A549 (cell line): Measurements from ENCODE around the gene KCNB1. TPM values are rescaled to one million over a fixed set of nuclear protein-coding genes. Genes with fewer than 3 reads are reported as not detected.

Source experiments
- ATAC-seq, 2 experiments: fragments of 200-7000 bp in 1 of 2; fragments of >200 bp in 1 of 2; cut with Nextera tagmentation in 1 of 2; cut with Tn5 transposase in 1 of 2; 3 replicates each; pipeline versions ENCODE4 v1.8.0 to v1.9.1; 2018 to 2020; ENCODE audit warnings: mild to moderate bottlenecking in 1 of 2, moderate library complexity in 1 of 2
- CTCF ChIA-PET: fragments of 300-600 bp; sonication (Branson Sonifier 250); formaldehyde crosslinking; extraction: SDS; loops from one replicate; lab custom pipeline; 2021; ENCODE audit warnings: antibody characterized with exemption, inconsistent platforms; lab: Yijun Ruan, JAX
- POLR2A ChIA-PET: fragments of 350-600 bp; formaldehyde crosslinking; extraction: SDS; loops from one replicate; lab custom pipeline; 2021; ENCODE audit warnings: antibody characterized with exemption, inconsistent platforms; lab: Yijun Ruan, JAX
- DNase-seq, 2 experiments: peaks; one replicate each; pipeline versions ENCODE4 v3.0.0 to v3.0.0-alpha.2; 2011 to 2016; ENCODE audit warnings: low read depth in 1 of 2, low spot score in 1 of 2
- FAIRE-seq: peaks from 2 replicates; lab custom pipeline; 2011; peaks lifted over from hg19 to GRCh38; lab: Jason Lieb, UNC
- H3K27ac ChIP-seq, 2 experiments: fragments of >200 bp; sonication (Bioruptor Twin); formaldehyde crosslinking; 3 replicates each; pipeline ENCODE4 v1.5.1; 2016 to 2017
- H3K4me1 ChIP-seq: fragments of >200 bp; sonication (Bioruptor Twin); formaldehyde crosslinking; 3 replicates; pipeline ENCODE4 v1.6.1; 2016
- H3K4me2 ChIP-seq: fragments of >200 bp; sonication (Bioruptor Twin); formaldehyde crosslinking; 3 replicates; pipeline ENCODE4 v1.6.1; 2016
- H3K4me3 ChIP-seq: fragments of >200 bp; sonication (Bioruptor Twin); formaldehyde crosslinking; 3 replicates; pipeline ENCODE4 v1.5.1; 2016
- H3K9me3 ChIP-seq: fragments of >200 bp; sonication (Bioruptor Twin); formaldehyde crosslinking; 3 replicates; pipeline ENCODE4 v1.6.1; 2016
- BCL3 ChIP-seq: fragments of >200 bp; sonication (Bioruptor Twin); formaldehyde crosslinking; IDR thresholded peaks from 3 replicates; pipeline ENCODE4 v1.6.1; 2016
- BHLHE40 ChIP-seq: IDR thresholded peaks from 2 replicates; pipeline ENCODE4 v1.6.1; 2012; ENCODE audit warnings: low read depth, low read length, inconsistent platforms
- CBX2 ChIP-seq: fragments of 200-600 bp; sonication (generic); IDR thresholded peaks from 2 replicates; pipeline ENCODE4 v1.6.1; 2016; ENCODE audit warnings: low read depth, mild to moderate bottlenecking, borderline replicate concordance
- CHD4 ChIP-seq: fragments of 200-600 bp; sonication (generic); IDR thresholded peaks from 2 replicates; pipeline ENCODE4 v1.6.1; 2016; ENCODE audit warnings: antibody characterized with exemption, mild to moderate bottlenecking, borderline replicate concordance
- FOXS1 ChIP-seq: fragments of 250-450 bp; sonication (Bioruptor Pico); IDR thresholded peaks from 2 replicates; pipeline ENCODE4 v1.5.0; 2020; ENCODE audit warnings: mild to moderate bottlenecking, moderate library complexity
- HEYL ChIP-seq: fragments of 250-450 bp; sonication (Bioruptor Pico); IDR thresholded peaks from 2 replicates; pipeline ENCODE4 v1.8.0; 2021; ENCODE audit warnings: mild to moderate bottlenecking, moderate library complexity
- HOXB13 ChIP-seq: fragments of 250-450 bp; sonication (Bioruptor Pico); IDR thresholded peaks from 2 replicates; pipeline ENCODE4 v1.5.0; 2020; ENCODE audit warnings: low read depth, mild to moderate bottlenecking, moderate library complexity
- HOXB5 ChIP-seq: fragments of 250-450 bp; sonication (Bioruptor Pico); IDR thresholded peaks from 2 replicates; pipeline ENCODE4 v1.5.0; 2020; ENCODE audit warnings: mild to moderate bottlenecking, moderate library complexity
- JUN ChIP-seq, 2 experiments: fragments of >200 bp; sonication (Bioruptor Twin); formaldehyde crosslinking; IDR thresholded peaks; 2 replicates in 1 of 2; 3 replicates in 1 of 2; pipeline ENCODE4 v1.6.1; 2016 to 2017
- MYC ChIP-seq: IDR thresholded peaks from 2 replicates; pipeline ENCODE4 v1.6.1; 2012; ENCODE audit warnings: mild to moderate bottlenecking, inconsistent platforms, low read length, improper control_type of control experiment, borderline replicate concordance
- NFE2L2 ChIP-seq: fragments of 150-350 bp; conservative IDR thresholded peaks from 2 replicates; pipeline ENCODE4 v1.6.1; 2014; ENCODE audit warnings: low read length
- PBX3 ChIP-seq: IDR thresholded peaks from 2 replicates; pipeline ENCODE4 v1.6.1; 2012
- PHF8 ChIP-seq: fragments of 200-600 bp; sonication (generic); IDR thresholded peaks from 2 replicates; pipeline ENCODE4 v1.6.1; 2016; ENCODE audit warnings: low read depth, mild to moderate bottlenecking, antibody characterized with exemption, moderate library complexity, borderline replicate concordance
- POLR2AphosphoS2 ChIP-seq: conservative IDR thresholded peaks from 2 replicates; pipeline ENCODE4 v1.6.1; 2012; ENCODE audit warnings: low read length, improper control_type of control experiment, inconsistent platforms
- RAD21 ChIP-seq, 2 experiments: fragments of >200 bp in 1 of 2; sonication (Bioruptor Twin) in 1 of 2; formaldehyde crosslinking in 1 of 2; IDR thresholded peaks in 1 of 2; conservative IDR thresholded peaks in 1 of 2; 2 replicates in 1 of 2; 3 replicates in 1 of 2; pipeline ENCODE4 v1.6.1; 2012 to 2018; ENCODE audit warnings: inconsistent platforms in 1 of 2
- RCOR1 ChIP-seq: fragments of 150-350 bp; IDR thresholded peaks from 2 replicates; pipeline ENCODE4 v1.6.1; 2014; ENCODE audit warnings: antibody characterized with exemption, low read length, low read depth
- RNF2 ChIP-seq: fragments of 200-600 bp; sonication (generic); IDR thresholded peaks from 2 replicates; pipeline ENCODE4 v1.6.1; 2016; ENCODE audit warnings: low read depth, mild to moderate bottlenecking, antibody characterized with exemption, moderate library complexity, borderline replicate concordance
- SREBF2 ChIP-seq: fragments of 450-650 bp; IDR thresholded peaks from 2 replicates; pipeline ENCODE4 v1.6.1; 2014; ENCODE audit warnings: mild to moderate bottlenecking, moderate library complexity
- TFCP2L1 ChIP-seq: fragments of 250-450 bp; sonication (Bioruptor Pico); IDR thresholded peaks from 2 replicates; pipeline ENCODE4 v1.5.0; 2021; ENCODE audit warnings: mild to moderate bottlenecking
- TP53 ChIP-seq: fragments of 250-450 bp; sonication (Bioruptor Pico); IDR thresholded peaks from 2 replicates; pipeline ENCODE4 v1.5.0; 2021; ENCODE audit warnings: mild to moderate bottlenecking, moderate library complexity
- WGBS: methylation state at CpG from one replicate; pipeline ENCODE4 v1.1.6; 2017; ENCODE audit errors: missing lambda C conversion rate; 5-methylcytosine and 5-hydroxymethylcytosine counted together
- polyA plus RNA-seq, 4 experiments: library from polyadenylated mRNA; depleted of rRNA in 3 of 4; stranded (reverse); fragments of >200 nt; fragmentation: RNase III in 1 of 4; extraction: RNeasy Plus Mini Kit Qiagen cat#74134 plus additional on column Dnase treatment in 1 of 4; gene quantifications; 2 replicates in 3 of 4; 3 replicates in 1 of 4; pipeline ENCODE4 v1.2.3, GENCODE V29; 2011 to 2017
- TF ChIP-seq, protein P1 (sequence below): fragments of 200-600 bp; sonication (generic); IDR thresholded peaks from 2 replicates; pipeline ENCODE4 v1.6.1; 2016; ENCODE audit warnings: antibody characterized with exemption, mild to moderate bottlenecking, moderate library complexity
- TF ChIP-seq, protein P2 (sequence below): fragments of >200 bp; sonication (Bioruptor Twin); formaldehyde crosslinking; IDR thresholded peaks from 2 replicates; pipeline ENCODE4 v1.6.1; 2016

The KCNB1 gene
- polyA plus RNA-seq, 2 of the 4 experiments (the other 2 are of a cell fraction): 0.12 to 0.28 TPM

- 62% methylated on average over 4 of the region's 4 CpGs for WGBS
- H3K27ac ChIP-seq: no peak overlapping the region
- ChIA-PET POLR2A (no interaction called here), CTCF (interaction anchor here (1.1 to 6.8 kb wide), 5 partner anchors 12 to 196 kb away, joined by 3 to 47 read pairs (median 3); no protein-coding TSS in a partner anchor)
- no peak for ATAC-seq
- TF ChIP-seq JUN (IDR thresholded peaks at IDR 0.05) (no peak), BHLHE40 (no peak), CBX2 (no peak), RNF2 (no peak), HEYL (CRISPR knock-in tag) (no peak), CHD4 (no peak), MYC (no peak), HOXB5 (CRISPR knock-in tag) (no peak), NFE2L2 (no peak), RCOR1 (no peak), PBX3 (no peak), TFCP2L1 (CRISPR knock-in tag) (no peak), SREBF2 (no peak), RAD21 (conservative IDR thresholded peaks at IDR 0.05 in 1 of 2, IDR thresholded peaks at IDR 0.05 in 1 of 2) (no peak)
- TF ChIP-seq, protein P1, sequence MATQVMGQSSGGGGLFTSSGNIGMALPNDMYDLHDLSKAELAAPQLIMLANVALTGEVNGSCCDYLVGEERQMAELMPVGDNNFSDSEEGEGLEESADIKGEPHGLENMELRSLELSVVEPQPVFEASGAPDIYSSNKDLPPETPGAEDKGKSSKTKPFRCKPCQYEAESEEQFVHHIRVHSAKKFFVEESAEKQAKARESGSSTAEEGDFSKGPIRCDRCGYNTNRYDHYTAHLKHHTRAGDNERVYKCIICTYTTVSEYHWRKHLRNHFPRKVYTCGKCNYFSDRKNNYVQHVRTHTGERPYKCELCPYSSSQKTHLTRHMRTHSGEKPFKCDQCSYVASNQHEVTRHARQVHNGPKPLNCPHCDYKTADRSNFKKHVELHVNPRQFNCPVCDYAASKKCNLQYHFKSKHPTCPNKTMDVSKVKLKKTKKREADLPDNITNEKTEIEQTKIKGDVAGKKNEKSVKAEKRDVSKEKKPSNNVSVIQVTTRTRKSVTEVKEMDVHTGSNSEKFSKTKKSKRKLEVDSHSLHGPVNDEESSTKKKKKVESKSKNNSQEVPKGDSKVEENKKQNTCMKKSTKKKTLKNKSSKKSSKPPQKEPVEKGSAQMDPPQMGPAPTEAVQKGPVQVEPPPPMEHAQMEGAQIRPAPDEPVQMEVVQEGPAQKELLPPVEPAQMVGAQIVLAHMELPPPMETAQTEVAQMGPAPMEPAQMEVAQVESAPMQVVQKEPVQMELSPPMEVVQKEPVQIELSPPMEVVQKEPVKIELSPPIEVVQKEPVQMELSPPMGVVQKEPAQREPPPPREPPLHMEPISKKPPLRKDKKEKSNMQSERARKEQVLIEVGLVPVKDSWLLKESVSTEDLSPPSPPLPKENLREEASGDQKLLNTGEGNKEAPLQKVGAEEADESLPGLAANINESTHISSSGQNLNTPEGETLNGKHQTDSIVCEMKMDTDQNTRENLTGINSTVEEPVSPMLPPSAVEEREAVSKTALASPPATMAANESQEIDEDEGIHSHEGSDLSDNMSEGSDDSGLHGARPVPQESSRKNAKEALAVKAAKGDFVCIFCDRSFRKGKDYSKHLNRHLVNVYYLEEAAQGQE: no peak
- TF ChIP-seq, protein P2, sequence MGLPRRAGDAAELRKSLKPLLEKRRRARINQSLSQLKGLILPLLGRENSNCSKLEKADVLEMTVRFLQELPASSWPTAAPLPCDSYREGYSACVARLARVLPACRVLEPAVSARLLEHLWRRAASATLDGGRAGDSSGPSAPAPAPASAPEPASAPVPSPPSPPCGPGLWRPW: no peak
- TF ChIP-seq, all 56 proteins: peak for 0
- no peak for FAIRE-seq
- no peaks in the 10 kb centered on the region for H3K9me3 ChIP-seq
- no peak overlapping the region for H3K4me3 ChIP-seq
- H3K4me1 ChIP-seq: peaks cover 7% of the 10 kb centered on the region; the same call in 1 of the 3 replicates
- no peak overlapping the region for H3K4me2 ChIP-seq
- no peak for DNase-seq
These were observed 36.8 kb upstream of the KCNB1 start for GRCh38 chr20:49519212-49519712.

GRCh38 chr20:49518576-49518975 lies 36.1 kb upstream of the KCNB1 start:
- no peak for TF ChIP-seq PHF8
- no peak for TF ChIP-seq TP53
- no peak for TF ChIP-seq FOXS1 (CRISPR knock-in tag)
- TF ChIP-seq PBX3: no peak
- no peak for TF ChIP-seq BCL3
- no peak for TF ChIP-seq HOXB13 (CRISPR knock-in tag)
- no peak for TF ChIP-seq RAD21 (conservative IDR thresholded peaks at IDR 0.05 in 1 of 2, IDR thresholded peaks at IDR 0.05 in 1 of 2)
- TF ChIP-seq POLR2AphosphoS2: no peak
- Histone ChIP-seq H3K27ac (no peak overlapping the region), H3K4me2 (no peak overlapping the region), H3K4me3 (no peak overlapping the region), H3K9me3 (no peaks in the 10 kb centered on the region), H3K4me1 (peaks cover 7% of the 10 kb centered on the region; the same call in 1 of the 3 replicates)
- POLR2A ChIA-PET: no interaction called here
- FAIRE-seq: no peak
- CTCF ChIA-PET: interaction anchor here (0.8 to 6.8 kb wide), 7 partner anchors 11 to 195 kb away, joined by 3 to 47 read pairs (median 5); partner anchors contain the start of gene KCNB1
- 70% methylated on average over 5 of the region's 5 CpGs for WGBS
- DNase-seq: no peak
- no peak for ATAC-seq
